Measurements from ENCODE around the gene PTPRD. TPM values are rescaled to one million over a fixed set of nuclear protein-coding genes. Genes with fewer than 3 reads are reported as not detected.

PTPRD gene
- total and polyA plus RNA-seq, 2 experiments from 2014 or later, result 11.5 to 58.0 TPM

DNA sequence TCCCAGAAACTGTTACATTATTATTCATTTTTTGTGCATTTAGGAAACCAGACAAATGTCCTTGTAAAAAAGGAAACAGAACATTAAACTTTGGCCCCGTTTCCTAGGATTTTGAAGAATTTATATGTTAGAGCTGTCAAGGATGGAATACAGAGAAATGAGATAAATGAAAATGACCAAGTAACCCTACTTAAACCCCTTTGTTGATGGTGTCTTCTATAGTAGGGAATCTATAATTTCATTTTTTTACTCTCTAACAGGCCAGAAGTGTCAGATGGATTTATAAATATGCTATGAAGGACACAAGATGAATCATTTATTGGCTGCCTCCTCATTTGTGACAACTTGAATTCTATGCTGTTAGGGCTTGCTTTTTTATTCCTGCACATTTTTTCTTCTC, 1047.1 kb downstream of the PTPRD start:
- no peak overlapping the region for H3K4me2 ChIP-seq
- H3K79me2 ChIP-seq (replicated peaks; ENCODE audit: insufficient read depth), result no peaks in the 10 kb centered on the region
- no peaks in the 10 kb centered on the region for H4K20me1 ChIP-seq (replicated peaks; ENCODE audit: insufficient read depth)
- no peaks in the 10 kb centered on the region for H3K36me3 ChIP-seq (ENCODE audit: insufficient read depth)
- no peak overlapping the region for H2AFZ ChIP-seq
- peaks cover 2% of the 10 kb centered on the region for H3K27me3 Mint-ChIP-seq (ENCODE audit: insufficient read depth, low read depth, poor library complexity)
- H3K36me3 Mint-ChIP-seq (ENCODE audit: low read depth), result no peaks in the 10 kb centered on the region
- H3K4me1 Mint-ChIP-seq, result no peaks in the 10 kb centered on the region
- peaks cover 4% of the 10 kb centered on the region; the same call in 1 of the 2 replicates for H3K4me1 ChIP-seq (ENCODE audit: insufficient read depth)
- H3K4me3 ChIP-seq, result no peak overlapping the region
- H3K9me2 ChIP-seq (ENCODE audit: insufficient read depth), result peaks cover 8% of the 10 kb centered on the region
- DNase-seq (ENCODE audit: low spot score) (no peak), ATAC-seq (no peak)
- H3K27me3 ChIP-seq (ENCODE audit: insufficient read depth), result no peaks in the 10 kb centered on the region
- no peak overlapping the region for H3K4me3 Mint-ChIP-seq
- H3K27ac ChIP-seq (ENCODE audit: low read depth), result no peak overlapping the region
- H3F3A ChIP-seq (replicated peaks; ENCODE audit: low read depth), result no peaks in the 10 kb centered on the region
- H3K9me3 Mint-ChIP-seq, result no peaks in the 10 kb centered on the region
- TF ChIP-seq POLR2AphosphoS5 (IDR thresholded peaks at IDR 0.05; ENCODE audit: low read depth) (no peak), EZH2 (IDR thresholded peaks at IDR 0.05; ENCODE audit: low read depth, unreplicated experiment) (no peak), ZNF331 (CRISPR knock-in tag; IDR thresholded peaks at IDR 0.05; ENCODE audit: low read depth) (no peak), STAT1 (IDR thresholded peaks at IDR 0.05; ENCODE audit: unreplicated experiment) (no peak), NANOG (IDR thresholded peaks at IDR 0.05; ENCODE audit: borderline replicate concordance) (no peak), ZNF114 (CRISPR knock-in tag; IDR thresholded peaks at IDR 0.05) (no peak), JUNB (IDR thresholded peaks at IDR 0.05; ENCODE audit: unreplicated experiment) (no peak), ZNF462 (CRISPR knock-in tag; IDR thresholded peaks at IDR 0.05) (no peak), EZH2phosphoT487 (IDR thresholded peaks at IDR 0.05; ENCODE audit: unreplicated experiment) (no peak), CREB1 (CRISPR knock-in tag; IDR thresholded peaks at IDR 0.05; ENCODE audit: low read depth) (no peak)
- TF ChIP-seq, protein P1, sequence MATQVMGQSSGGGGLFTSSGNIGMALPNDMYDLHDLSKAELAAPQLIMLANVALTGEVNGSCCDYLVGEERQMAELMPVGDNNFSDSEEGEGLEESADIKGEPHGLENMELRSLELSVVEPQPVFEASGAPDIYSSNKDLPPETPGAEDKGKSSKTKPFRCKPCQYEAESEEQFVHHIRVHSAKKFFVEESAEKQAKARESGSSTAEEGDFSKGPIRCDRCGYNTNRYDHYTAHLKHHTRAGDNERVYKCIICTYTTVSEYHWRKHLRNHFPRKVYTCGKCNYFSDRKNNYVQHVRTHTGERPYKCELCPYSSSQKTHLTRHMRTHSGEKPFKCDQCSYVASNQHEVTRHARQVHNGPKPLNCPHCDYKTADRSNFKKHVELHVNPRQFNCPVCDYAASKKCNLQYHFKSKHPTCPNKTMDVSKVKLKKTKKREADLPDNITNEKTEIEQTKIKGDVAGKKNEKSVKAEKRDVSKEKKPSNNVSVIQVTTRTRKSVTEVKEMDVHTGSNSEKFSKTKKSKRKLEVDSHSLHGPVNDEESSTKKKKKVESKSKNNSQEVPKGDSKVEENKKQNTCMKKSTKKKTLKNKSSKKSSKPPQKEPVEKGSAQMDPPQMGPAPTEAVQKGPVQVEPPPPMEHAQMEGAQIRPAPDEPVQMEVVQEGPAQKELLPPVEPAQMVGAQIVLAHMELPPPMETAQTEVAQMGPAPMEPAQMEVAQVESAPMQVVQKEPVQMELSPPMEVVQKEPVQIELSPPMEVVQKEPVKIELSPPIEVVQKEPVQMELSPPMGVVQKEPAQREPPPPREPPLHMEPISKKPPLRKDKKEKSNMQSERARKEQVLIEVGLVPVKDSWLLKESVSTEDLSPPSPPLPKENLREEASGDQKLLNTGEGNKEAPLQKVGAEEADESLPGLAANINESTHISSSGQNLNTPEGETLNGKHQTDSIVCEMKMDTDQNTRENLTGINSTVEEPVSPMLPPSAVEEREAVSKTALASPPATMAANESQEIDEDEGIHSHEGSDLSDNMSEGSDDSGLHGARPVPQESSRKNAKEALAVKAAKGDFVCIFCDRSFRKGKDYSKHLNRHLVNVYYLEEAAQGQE (IDR thresholded peaks at IDR 0.05; ENCODE audit: unreplicated experiment), result no peak
- TF ChIP-seq, protein P2, sequence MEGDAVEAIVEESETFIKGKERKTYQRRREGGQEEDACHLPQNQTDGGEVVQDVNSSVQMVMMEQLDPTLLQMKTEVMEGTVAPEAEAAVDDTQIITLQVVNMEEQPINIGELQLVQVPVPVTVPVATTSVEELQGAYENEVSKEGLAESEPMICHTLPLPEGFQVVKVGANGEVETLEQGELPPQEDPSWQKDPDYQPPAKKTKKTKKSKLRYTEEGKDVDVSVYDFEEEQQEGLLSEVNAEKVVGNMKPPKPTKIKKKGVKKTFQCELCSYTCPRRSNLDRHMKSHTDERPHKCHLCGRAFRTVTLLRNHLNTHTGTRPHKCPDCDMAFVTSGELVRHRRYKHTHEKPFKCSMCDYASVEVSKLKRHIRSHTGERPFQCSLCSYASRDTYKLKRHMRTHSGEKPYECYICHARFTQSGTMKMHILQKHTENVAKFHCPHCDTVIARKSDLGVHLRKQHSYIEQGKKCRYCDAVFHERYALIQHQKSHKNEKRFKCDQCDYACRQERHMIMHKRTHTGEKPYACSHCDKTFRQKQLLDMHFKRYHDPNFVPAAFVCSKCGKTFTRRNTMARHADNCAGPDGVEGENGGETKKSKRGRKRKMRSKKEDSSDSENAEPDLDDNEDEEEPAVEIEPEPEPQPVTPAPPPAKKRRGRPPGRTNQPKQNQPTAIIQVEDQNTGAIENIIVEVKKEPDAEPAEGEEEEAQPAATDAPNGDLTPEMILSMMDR (conservative IDR thresholded peaks at IDR 0.05; ENCODE audit: low read depth in 2 of 2), result no peak
- no peak overlapping the region for H3K27ac Mint-ChIP-seq
